Stimulated activated naive CD8-positive, alpha-beta T cell treated with anti-CD3 and anti-CD28 coated beads, Interleukin-15, Interleukin-2, amounts not matched to agents 100 ng/mL and 50 ng/mL, for 24 hours (primary cell): ENCODE data around the gene NKAPD1.
A peak's percentile ranks its signal among the peaks of the same experiment; 100 is the strongest.
"Not testable (repeated sequence)": the region's sequence is repeated elsewhere in the genome, so short reads cannot be mapped to it uniquely, and the experiment has no call there.

Experiments
- H3K27ac Mint-ChIP-seq: one replicate; pipeline ENCODE4 v1.8.0; 2021; ENCODE audit warnings: mild to moderate bottlenecking, mixed read lengths
- H3K27me3 Mint-ChIP-seq: one replicate; pipeline ENCODE4 v1.8.0; 2021; ENCODE audit warnings: mixed read lengths
- H3K36me3 Mint-ChIP-seq: one replicate; pipeline ENCODE4 v1.8.0; 2021; ENCODE audit warnings: low read depth, mixed read lengths
- H3K4me1 Mint-ChIP-seq: one replicate; pipeline ENCODE4 v1.8.0; 2021; ENCODE audit warnings: low read depth, mixed read lengths
- H3K4me3 Mint-ChIP-seq: one replicate; pipeline ENCODE4 v1.8.0; 2021; ENCODE audit warnings: mild to moderate bottlenecking, mixed read lengths
- H3K9me3 Mint-ChIP-seq: one replicate; pipeline ENCODE4 v1.8.0; 2021; ENCODE audit warnings: mixed read lengths

Gene NKAPD1, protein sequence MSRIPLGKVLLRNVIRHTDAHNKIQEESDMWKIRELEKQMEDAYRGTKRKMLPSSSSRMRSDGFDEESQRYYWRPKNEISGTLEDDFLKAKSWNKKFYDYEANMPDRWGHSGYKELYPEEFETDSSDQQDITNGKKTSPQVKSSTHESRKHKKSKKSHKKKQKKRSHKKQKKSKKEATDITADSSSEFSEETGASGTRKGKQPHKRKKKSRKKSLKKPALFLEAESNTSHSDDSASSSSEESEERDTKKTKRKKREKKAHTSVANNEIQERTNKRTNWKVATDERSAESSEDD

GRCh38 chr11:112073941-112074811 is at the start of gene NKAPD1, which contains the start of gene PIH1D2:
Gene NKAPD1 (plus strand): TSS chr11:112074299. CDS start chr11:112075575, 1,276 bp downstream.
Gene PIH1D2 (minus strand): TSS chr11:112074017. CDS start chr11:112073174, 843 bp downstream.
- no peaks in the 10 kb centered on the region for H3K9me3 Mint-ChIP-seq
- H3K27me3 Mint-ChIP-seq = peaks cover 8% of the 10 kb centered on the region
- H3K27ac Mint-ChIP-seq = peak within 1 kb of the TSS; percentile 98
- peaks cover 34% of the 10 kb centered on the region for H3K4me1 Mint-ChIP-seq
- H3K36me3 Mint-ChIP-seq = peaks cover 27% of the 10 kb centered on the region
- H3K4me3 Mint-ChIP-seq = peak within 1 kb of the TSS; percentile 97

DNA sequence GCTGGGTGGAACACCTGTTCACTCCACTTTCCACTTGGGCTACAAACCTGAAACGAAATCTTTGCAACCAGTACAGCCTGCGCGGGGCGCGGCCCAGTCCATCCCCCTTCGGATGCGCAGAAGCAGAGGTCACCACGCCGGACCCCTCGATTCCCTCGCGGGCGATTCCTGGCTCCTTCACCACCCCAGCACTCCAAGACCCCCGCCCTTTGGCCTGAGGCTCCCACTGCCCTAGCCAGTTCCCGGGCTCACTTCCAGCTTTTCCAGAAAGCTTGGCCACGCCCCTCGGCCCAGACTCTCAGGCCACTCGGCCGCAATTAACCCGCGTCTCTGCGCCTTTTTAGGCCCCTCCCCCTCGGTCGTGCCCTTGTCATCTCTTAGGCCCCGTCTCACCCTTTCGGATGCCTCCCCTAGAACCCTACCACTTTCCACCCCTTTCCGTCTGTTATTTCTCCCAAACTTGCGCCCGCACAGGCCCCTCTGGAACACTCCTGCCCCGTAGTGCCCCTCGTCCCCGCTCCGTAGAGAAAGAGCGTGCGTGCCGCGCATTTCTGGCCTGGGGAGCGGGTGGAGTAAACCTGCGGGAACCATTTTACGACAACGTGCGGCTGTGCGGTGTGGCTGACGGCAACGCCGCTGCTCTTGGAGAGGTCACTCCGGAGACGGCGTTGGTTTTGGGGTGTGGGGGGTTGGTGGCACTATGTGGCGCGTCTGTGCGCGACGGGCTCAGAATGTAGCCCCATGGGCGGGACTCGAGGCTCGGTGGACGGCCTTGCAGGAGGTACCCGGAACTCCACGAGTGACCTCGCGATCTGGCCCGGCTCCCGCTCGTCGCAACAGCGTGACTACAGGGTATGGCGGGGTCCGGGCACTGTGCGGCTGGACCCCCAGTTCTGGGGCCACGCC is 49.1 kb upstream of the NKAPD1 start, which contains the start of gene DLAT:
Gene DLAT (plus strand): TSS at position 636 of the 906 bp plus-strand sequence. CDS start 65 bp downstream, at position 701.
- Mint-ChIP-seq H3K36me3 (peaks cover 34% of the 10 kb centered on the region), H3K4me1 (peaks cover 28% of the 10 kb centered on the region), H3K9me3 (no peaks in the 10 kb centered on the region), H3K27ac (peak within 1 kb of the TSS; percentile 99), H3K4me3 (peak within 1 kb of the TSS; percentile 99), H3K27me3 (no peaks in the 10 kb centered on the region)

DNA sequence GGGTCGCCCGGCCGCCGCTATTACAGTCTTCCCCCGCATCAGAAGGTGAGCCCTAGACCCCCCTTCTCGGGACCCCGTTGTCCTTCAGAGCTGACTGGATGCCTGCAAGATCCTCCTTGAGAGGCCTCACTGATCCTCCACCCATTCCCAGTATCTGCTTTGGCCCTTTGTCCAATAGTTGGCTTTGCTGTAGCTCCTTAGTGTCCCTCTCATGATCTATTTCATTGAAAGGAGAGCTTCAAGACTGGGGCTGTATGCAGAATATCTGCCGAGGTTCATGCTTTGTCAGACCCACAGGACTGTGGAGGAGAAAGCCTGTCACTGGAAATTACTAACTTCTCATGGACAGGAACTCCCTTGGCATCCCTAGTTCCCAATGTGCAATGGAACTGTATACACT is 48.4 kb upstream of the NKAPD1 start:
- Mint-ChIP-seq H3K36me3 (peaks cover 41% of the 10 kb centered on the region), H3K27ac (peak overlapping the region; percentile 99), H3K4me3 (peak overlapping the region; percentile 99), H3K4me1 (peaks cover 28% of the 10 kb centered on the region), H3K27me3 (no peaks in the 10 kb centered on the region), H3K9me3 (no peaks in the 10 kb centered on the region)

GRCh38 chr11:112026784-112027410 is 47.2 kb upstream of the NKAPD1 start:
- not testable (repeated sequence) for H3K27me3 Mint-ChIP-seq, H3K27ac Mint-ChIP-seq, H3K9me3 Mint-ChIP-seq, H3K4me3 Mint-ChIP-seq
- Mint-ChIP-seq H3K36me3 (peaks cover 44% of the 10 kb centered on the region), H3K4me1 (peaks cover 28% of the 10 kb centered on the region)

GRCh38 chr11:112029460-112029859 is 44.6 kb upstream of the NKAPD1 start:
- no peak overlapping the region for H3K4me3 Mint-ChIP-seq
- no peaks in the 10 kb centered on the region for H3K9me3 Mint-ChIP-seq
- no peaks in the 10 kb centered on the region for H3K27me3 Mint-ChIP-seq
- H3K36me3 Mint-ChIP-seq = peaks cover 58% of the 10 kb centered on the region
- H3K27ac Mint-ChIP-seq = no peak overlapping the region
- peaks cover 13% of the 10 kb centered on the region for H3K4me1 Mint-ChIP-seq

DNA sequence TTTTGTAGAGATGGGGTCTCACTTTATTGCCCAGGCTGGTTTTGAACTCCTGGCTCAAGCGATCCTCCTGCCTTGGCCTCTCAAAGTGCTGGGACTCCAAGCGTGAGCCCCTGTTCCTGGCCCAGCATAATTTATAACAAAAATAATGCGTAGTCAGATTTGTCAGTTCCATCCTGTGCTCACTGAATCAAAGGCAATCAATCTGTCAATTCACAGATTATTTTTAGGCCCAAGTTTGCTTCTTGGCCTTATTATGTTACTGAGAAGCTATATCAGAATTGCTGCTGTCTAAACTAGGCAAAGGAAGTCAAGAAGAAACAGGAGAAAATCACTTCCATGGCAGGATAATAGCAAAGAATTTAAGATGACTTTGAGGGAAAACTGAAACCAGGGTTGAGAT is 40.2 kb upstream of the NKAPD1 start:
- Mint-ChIP-seq H3K9me3 (no peaks in the 10 kb centered on the region), H3K4me1 (peaks cover under 1% of the 10 kb centered on the region), H3K27me3 (no peaks in the 10 kb centered on the region), H3K4me3 (no peak overlapping the region), H3K36me3 (peaks cover 66% of the 10 kb centered on the region), H3K27ac (no peak overlapping the region)

DNA sequence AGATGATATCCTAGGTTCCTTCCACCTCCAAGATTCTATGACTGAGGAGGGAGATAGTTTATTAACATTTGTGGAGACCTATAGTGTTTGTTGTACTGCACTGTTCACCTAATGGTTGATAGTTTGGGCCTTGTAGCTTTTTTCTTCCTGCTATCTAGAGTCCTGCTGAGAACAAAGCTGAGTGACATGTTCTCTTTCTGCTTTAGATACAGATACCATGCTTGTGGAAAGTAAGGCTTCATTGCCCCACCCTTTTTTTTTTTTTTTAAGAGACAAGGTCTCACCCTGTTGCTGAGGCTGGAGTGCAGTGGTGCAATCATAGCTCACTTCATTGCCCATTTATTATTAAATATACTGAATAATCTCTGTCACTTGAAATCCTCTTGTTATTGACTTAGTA is 36.6 kb upstream of the NKAPD1 start:
- Mint-ChIP-seq H3K27ac (no peak overlapping the region), H3K27me3 (no peaks in the 10 kb centered on the region)

DNA sequence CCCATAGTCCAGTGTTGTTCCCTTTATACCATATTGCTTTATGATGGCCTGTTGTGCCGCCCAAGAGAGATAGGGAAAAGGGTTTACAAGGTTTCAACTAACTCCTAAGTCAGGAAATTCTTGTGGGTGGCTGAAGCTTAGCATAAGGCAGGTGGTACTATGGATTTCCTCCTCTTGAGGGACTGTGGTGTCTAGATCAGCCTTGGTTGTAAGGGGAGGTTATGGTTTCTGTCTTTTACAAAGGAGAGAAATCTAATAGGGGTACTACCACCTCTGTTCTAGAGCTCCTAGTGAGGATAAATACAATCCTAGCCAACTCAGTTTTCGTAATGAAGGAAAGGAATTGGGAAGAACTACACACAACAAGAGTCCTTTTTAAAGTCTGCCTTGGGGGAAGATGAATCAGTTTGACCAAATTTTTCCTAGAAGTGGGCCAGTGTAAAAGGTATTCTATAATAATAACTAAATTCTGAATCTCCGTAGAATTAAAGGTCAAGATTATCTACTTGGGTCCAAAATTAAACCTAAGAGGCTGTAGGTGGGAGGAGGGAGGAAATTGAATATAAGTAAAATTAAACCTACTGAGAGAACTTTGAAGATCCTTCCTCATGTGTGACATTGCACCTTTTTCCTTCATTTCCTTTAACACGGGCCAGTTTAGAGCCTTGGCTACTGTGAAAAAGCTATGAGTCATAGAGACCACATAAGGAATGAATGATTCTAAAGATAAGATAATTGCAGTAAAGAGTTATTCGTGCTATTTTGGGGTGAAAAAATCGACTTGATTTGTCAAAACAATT is 31.7 kb upstream of the NKAPD1 start:
- Mint-ChIP-seq H3K27me3 (no peaks in the 10 kb centered on the region), H3K4me3 (no peak overlapping the region), H3K9me3 (no peaks in the 10 kb centered on the region), H3K4me1 (peaks cover 21% of the 10 kb centered on the region), H3K27ac (peak overlapping the region; percentile 55), H3K36me3 (peaks cover 86% of the 10 kb centered on the region)

More for the DNA sequence above, 36.6 kb upstream of the NKAPD1 start:
- Mint-ChIP-seq H3K4me3 (no peak overlapping the region), H3K36me3 (peaks cover 72% of the 10 kb centered on the region), H3K4me1 (peaks cover 15% of the 10 kb centered on the region), H3K9me3 (no peaks in the 10 kb centered on the region)

GRCh38 chr11:112042961-112043304 is 31.2 kb upstream of the NKAPD1 start:
- Mint-ChIP-seq H3K9me3 (no peaks in the 10 kb centered on the region), H3K4me1 (peaks cover 27% of the 10 kb centered on the region), H3K4me3 (no peak overlapping the region), H3K36me3 (peaks cover 86% of the 10 kb centered on the region), H3K27me3 (no peaks in the 10 kb centered on the region), H3K27ac (no peak overlapping the region)

- H3K27ac Mint-ChIP-seq = no peak overlapping the region
- H3K36me3 Mint-ChIP-seq = peaks cover 87% of the 10 kb centered on the region
- H3K4me3 Mint-ChIP-seq = no peak overlapping the region
- peaks cover 46% of the 10 kb centered on the region for H3K4me1 Mint-ChIP-seq
- H3K27me3 Mint-ChIP-seq = no peaks in the 10 kb centered on the region
- H3K9me3 Mint-ChIP-seq = no peaks in the 10 kb centered on the region
Measured at GRCh38 chr11:112044961-112045360, 29.1 kb upstream of the NKAPD1 start.

- H3K9me3 Mint-ChIP-seq, H3K27me3 Mint-ChIP-seq, H3K4me3 Mint-ChIP-seq, H3K27ac Mint-ChIP-seq: not testable (repeated sequence)
- Mint-ChIP-seq H3K4me1 (peaks cover 44% of the 10 kb centered on the region), H3K36me3 (peaks cover 90% of the 10 kb centered on the region)
Measured at GRCh38 chr11:112046647-112047046, 27.5 kb upstream of the NKAPD1 start.

GRCh38 chr11:112048256-112048655 is 25.8 kb upstream of the NKAPD1 start:
- not testable (repeated sequence) for H3K9me3 Mint-ChIP-seq, H3K4me3 Mint-ChIP-seq, H3K27me3 Mint-ChIP-seq
- Mint-ChIP-seq H3K27ac (peak overlapping the region; percentile 63), H3K36me3 (peaks cover 83% of the 10 kb centered on the region), H3K4me1 (peaks cover 31% of the 10 kb centered on the region)

DNA sequence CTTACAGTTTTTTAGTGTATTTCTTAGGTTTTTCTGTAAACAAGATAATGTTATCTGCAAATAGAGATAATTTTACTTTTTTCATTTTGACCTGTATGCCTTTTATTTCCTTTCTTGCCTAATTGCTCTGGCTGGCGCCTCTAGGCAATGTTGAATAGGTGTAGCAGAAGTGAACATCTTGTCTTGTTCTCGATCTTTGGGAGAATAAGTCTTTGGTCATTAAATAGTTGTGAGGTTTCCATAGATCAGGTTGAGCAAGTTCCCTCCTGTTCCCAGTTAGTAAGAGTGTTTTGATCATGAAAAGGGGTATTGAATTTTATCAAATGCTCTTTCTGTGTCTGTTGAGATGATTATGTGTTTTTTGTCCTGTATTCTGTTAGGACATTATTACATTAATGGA is 24.3 kb upstream of the NKAPD1 start:
- Mint-ChIP-seq H3K4me1 (peaks cover 31% of the 10 kb centered on the region), H3K27me3 (no peaks in the 10 kb centered on the region), H3K36me3 (peaks cover 82% of the 10 kb centered on the region), H3K9me3 (no peaks in the 10 kb centered on the region), H3K27ac (no peak overlapping the region), H3K4me3 (no peak overlapping the region)
